H1 (cell line): ENCODE data around the gene NAV2. TPM values are rescaled to one million over a fixed set of nuclear protein-coding genes. Genes with fewer than 3 reads are reported as not detected.

ENCODE experiments used
- CTCF ChIA-PET: fragments of 300-600 bp; sonication (Branson Sonifier 250); formaldehyde crosslinking; loops from one replicate; lab custom pipeline; 2021; ENCODE audit not compliant: partially characterized antibody; lab: Charles Lee
- POLR2A ChIA-PET: fragments of 300-600 bp; sonication (Branson Sonifier 250); formaldehyde crosslinking; loops from one replicate; lab custom pipeline; 2021; ENCODE audit warnings: inconsistent platforms; ENCODE audit not compliant: partially characterized antibody; lab: Charles Lee
- DNase-seq, 2 experiments: peaks; one replicate each; pipeline versions ENCODE4 v3.0.0 to v3.0.0-alpha.2; 2010 to 2022; ENCODE audit warnings: low spot score in 2 of 2, low read depth in 1 of 2, mixed read lengths in 1 of 2
- FAIRE-seq: peaks from 2 replicates; lab custom pipeline; 2011; peaks lifted over from hg19 to GRCh38; lab: Jason Lieb, UNC
- H2AFZ ChIP-seq: 2 replicates; pipeline ENCODE4 v1.8.1; 2012; ENCODE audit warnings: low read length, inconsistent platforms
- H2AK5ac ChIP-seq: 2 replicates; pipeline ENCODE4 v1.6.1; 2013; ENCODE audit warnings: low read depth, low read length
- H2BK120ac ChIP-seq: replicated peaks from 2 replicates; pipeline ENCODE3; 2013; ENCODE audit warnings: low read depth, low read length, inconsistent platforms
- H2BK12ac ChIP-seq: 2 replicates; pipeline ENCODE4 v1.6.1; 2013; ENCODE audit warnings: low read depth, low read length
- H2BK15ac ChIP-seq: 2 replicates; pipeline ENCODE4 v1.6.1; 2013; ENCODE audit warnings: low read length
- H2BK20ac ChIP-seq: 2 replicates; pipeline ENCODE4 v1.6.1; 2013; ENCODE audit warnings: low read length
- H2BK5ac ChIP-seq: 2 replicates; pipeline ENCODE4 v1.6.1; 2013; ENCODE audit warnings: low read depth, low read length
- H3K14ac ChIP-seq: 2 replicates; pipeline ENCODE4 v1.6.1; 2013; ENCODE audit warnings: inconsistent platforms; ENCODE audit not compliant: insufficient read length
- H3K18ac ChIP-seq: 2 replicates; pipeline ENCODE4 v1.6.1; 2013; ENCODE audit warnings: low read length; ENCODE audit errors: extremely low read depth
- H3K23ac ChIP-seq: 2 replicates; pipeline ENCODE4 v1.6.1; 2013; ENCODE audit warnings: inconsistent platforms; ENCODE audit not compliant: insufficient read length
- H3K23me2 ChIP-seq: 2 replicates; pipeline ENCODE4 v1.6.1; 2013; ENCODE audit warnings: low read depth, low read length
- H3K27ac ChIP-seq: 2 replicates; pipeline ENCODE4 v1.6.1; 2011; ENCODE audit warnings: low read depth, low read length, inconsistent platforms
- H3K27me3 ChIP-seq, 4 experiments: replicated peaks in 1 of 4; 1 replicate in 1 of 4; 2 replicates in 3 of 4; pipeline versions ENCODE4 v1.6.1 to v1.8.1; 2011 to 2013; ENCODE audit warnings: low read length in 3 of 4, mild to moderate bottlenecking in 3 of 4, inconsistent platforms in 2 of 4, mixed read lengths in 2 of 4, moderate library complexity in 1 of 4; ENCODE audit not compliant: control insufficient read depth in 3 of 4, insufficient read depth in 3 of 4; ENCODE audit errors: extremely low read depth in 1 of 4
- H3K36me3 ChIP-seq, 4 experiments: 2 replicates each; pipeline versions ENCODE4 v1.6.1 to v1.8.1; 2011 to 2013; ENCODE audit warnings: mild to moderate bottlenecking in 4 of 4, low read length in 3 of 4, moderate library complexity in 2 of 4, control low read depth in 1 of 4, inconsistent platforms in 1 of 4; ENCODE audit not compliant: insufficient read depth in 4 of 4, control insufficient read depth in 2 of 4
- H3K4ac ChIP-seq: replicated peaks from 2 replicates; pipeline ENCODE3; 2013; ENCODE audit warnings: low read length, low read depth, mixed read lengths, inconsistent platforms; ENCODE audit not compliant: insufficient read length
- H3K4me1 ChIP-seq, 4 experiments: replicated peaks in 1 of 4; 1 replicate in 1 of 4; 2 replicates in 3 of 4; pipeline versions ENCODE4 v1.6.1 to v1.8.1; 2011 to 2013; ENCODE audit warnings: low read length in 3 of 4, inconsistent platforms in 2 of 4, mixed read lengths in 1 of 4; ENCODE audit not compliant: insufficient read depth in 4 of 4, control insufficient read depth in 3 of 4
- H3K4me2 ChIP-seq, 2 experiments: 2 replicates each; pipeline versions ENCODE4 v1.6.1 to v1.8.1; 2011 to 2013; ENCODE audit warnings: low read depth in 2 of 2, low read length in 2 of 2, control low read depth in 1 of 2, inconsistent platforms in 1 of 2, mild to moderate bottlenecking in 1 of 2; ENCODE audit not compliant: insufficient read depth in 1 of 2
- H3K4me3 ChIP-seq, 4 experiments: fragments of 200-600, 300-600 bp in 1 of 4; sonication (generic), shearing (Covaris generic), sonication (Bioruptor Twin) in 1 of 4; 2 replicates each; pipeline versions ENCODE4 v1.5.1 to v1.8.1; 2011 to 2016; ENCODE audit warnings: low read length in 4 of 4, low read depth in 3 of 4, control low read depth in 2 of 4, inconsistent platforms in 2 of 4, mild to moderate bottlenecking in 2 of 4, mixed read lengths in 1 of 4, moderate library complexity in 1 of 4; ENCODE audit not compliant: insufficient read depth in 2 of 4; ENCODE audit errors: extremely low read depth in 1 of 4
- H3K56ac ChIP-seq: replicated peaks from 2 replicates; pipeline ENCODE3; 2013; ENCODE audit warnings: low read depth, mild to moderate bottlenecking, mixed read lengths, low read length, inconsistent platforms; ENCODE audit not compliant: insufficient read length
- H3K79me1 ChIP-seq: 2 replicates; pipeline ENCODE4 v1.6.1; 2013; ENCODE audit warnings: low read depth, low read length, control low read depth
- H3K79me2 ChIP-seq, 2 experiments: 2 replicates each; pipeline versions ENCODE4 v1.6.1 to v1.8.1; 2012 to 2013; ENCODE audit warnings: low read length in 2 of 2, mild to moderate bottlenecking in 2 of 2, inconsistent platforms in 1 of 2; ENCODE audit not compliant: insufficient read depth in 2 of 2, control insufficient read depth in 1 of 2
- H3K9ac ChIP-seq, 4 experiments: replicated peaks in 1 of 4; 1 replicate in 1 of 4; 2 replicates in 3 of 4; pipeline versions ENCODE4 v1.6.1 to v1.8.1; 2011 to 2013; ENCODE audit warnings: low read depth in 3 of 4, low read length in 3 of 4, control low read depth in 2 of 4, mild to moderate bottlenecking in 2 of 4, moderate library complexity in 2 of 4, inconsistent platforms in 1 of 4; ENCODE audit errors: extremely low read depth in 1 of 4
- H3K9me3 ChIP-seq, 2 experiments: 2 replicates each; pipeline versions ENCODE4 v1.6.1 to v1.8.1; 2012 to 2013; ENCODE audit warnings: mild to moderate bottlenecking in 2 of 2, moderate library complexity in 2 of 2, control low read depth in 1 of 2, inconsistent platforms in 1 of 2, low read depth in 1 of 2, low read length in 1 of 2, mixed read lengths in 1 of 2; ENCODE audit not compliant: insufficient read depth in 2 of 2
- H4K20me1 ChIP-seq, 2 experiments: replicated peaks in 1 of 2; 2 replicates each; pipeline versions ENCODE3 to v1.8.1; 2011 to 2013; ENCODE audit warnings: inconsistent platforms in 2 of 2, low read length in 2 of 2, mild to moderate bottlenecking in 1 of 2; ENCODE audit not compliant: insufficient read depth in 2 of 2, control insufficient read depth in 1 of 2
- H4K5ac ChIP-seq: 2 replicates; pipeline ENCODE4 v1.6.1; 2013; ENCODE audit warnings: low read length, low read depth, mixed read lengths, inconsistent platforms; ENCODE audit not compliant: insufficient read length
- H4K8ac ChIP-seq: 2 replicates; pipeline ENCODE4 v1.8.0; 2013; ENCODE audit warnings: mild to moderate bottlenecking, moderate library complexity, low read length, inconsistent platforms; ENCODE audit not compliant: insufficient read depth; ENCODE audit errors: extremely low read depth
- H4K91ac ChIP-seq: replicated peaks from 2 replicates; pipeline ENCODE3; 2013; ENCODE audit warnings: low read length, mixed read lengths, inconsistent platforms; ENCODE audit not compliant: insufficient read length
- ASH2L ChIP-seq: fragments of 200-600, 300-600 bp; sonication (generic); IDR thresholded peaks from one replicate; pipeline ENCODE4 v1.7.1; 2017; ENCODE audit warnings: low read length
- BCL11A ChIP-seq, 2 experiments: IDR thresholded peaks; one replicate each; pipeline ENCODE4 v1.6.1; 2011; ENCODE audit warnings: low read depth in 2 of 2, low read length in 2 of 2, mild to moderate bottlenecking in 2 of 2
- POLR2A ChIP-seq, 2 experiments: IDR thresholded peaks; 1 replicate in 1 of 2; 2 replicates in 1 of 2; pipeline ENCODE4 v1.6.1; 2011; ENCODE audit warnings: low read depth in 2 of 2, low read length in 2 of 2, mild to moderate bottlenecking in 2 of 2; ENCODE audit errors: control extremely low read depth in 1 of 2
- SRF ChIP-seq: IDR thresholded peaks from 2 replicates; pipeline ENCODE4 v1.6.1; 2011; ENCODE audit warnings: mild to moderate bottlenecking, low read depth, low read length, moderate library complexity
- TCF12 ChIP-seq: IDR thresholded peaks from 2 replicates; pipeline ENCODE4 v1.6.1; 2011; ENCODE audit warnings: low read depth, mild to moderate bottlenecking, low read length
- WGBS, 2 experiments: shearing (Covaris generic) in 1 of 2; methylation state at CpG; one replicate each; pipeline versions ENCODE4 v1.1.6 to v1.1.7; 2013 to 2015; ENCODE audit warnings: low lambda C conversion rate in 2 of 2, mixed read lengths in 2 of 2, inconsistent platforms in 1 of 2, low coverage in 1 of 2, missing lambda C conversion rate in 1 of 2; ENCODE audit not compliant: insufficient replicate concordance in 2 of 2, insufficient coverage in 1 of 2, insufficient read length in 1 of 2; ENCODE audit errors: extremely low coverage in 1 of 2, missing lambda C conversion rate in 1 of 2; 5-methylcytosine and 5-hydroxymethylcytosine counted together
- polyA plus RNA-seq, 7 experiments: library from polyadenylated mRNA; depleted of rRNA in 3 of 7; stranded (reverse) in 5 of 7; unstranded in 2 of 7; fragments of >200 nt in 5 of 7; fragments of 200-250 nt in 2 of 7; gene quantifications; 1 replicate in 5 of 7; 2 replicates in 1 of 7; 4 replicates in 1 of 7; pipeline versions ENCODE4 v1.2.1 to v1.2.3, GENCODE V29; 2011 to 2013; ENCODE audit warnings: missing spikeins in 2 of 7, mixed read lengths in 2 of 7
- total RNA-seq: library from RNA; stranded (reverse); fragmentation: NEBNext Ultra II Directional; extraction: Animal tissue kit (Norgen Biotek cat#: 25700); gene quantifications from 2 replicates; pipeline ENCODE4 v1.2.1, GENCODE V29; 2021

Gene NAV2
- total and polyA plus RNA-seq, 2 of the 8 experiments (the other 6 are each of a cell fraction or from before 2014, with no cell fraction given), result 35.6 to 73.6 TPM

DNA sequence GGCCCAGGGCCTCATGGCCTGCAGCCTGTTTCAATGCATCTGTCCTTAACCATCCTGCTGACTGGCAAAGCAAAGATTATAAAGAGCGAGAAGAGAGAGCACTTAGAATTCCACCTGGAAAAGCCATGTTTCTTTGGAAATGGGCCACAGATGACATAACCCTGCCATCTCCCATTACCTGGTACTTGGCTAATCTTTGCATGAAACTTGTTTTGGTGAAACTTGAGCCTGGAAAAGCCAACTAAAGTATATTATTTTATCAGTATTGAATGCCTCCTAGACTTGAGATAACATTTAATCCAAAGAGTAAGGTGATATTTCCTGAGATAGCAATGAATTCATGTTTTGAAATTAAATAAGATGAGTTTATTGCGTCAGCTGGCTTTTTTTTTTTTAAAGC is 72.6 kb downstream of the NAV2 start:
- H2BK5ac ChIP-seq, result no peak overlapping the region
- H2AFZ ChIP-seq, result no peak overlapping the region
- H3K36me3 ChIP-seq, result no peaks in the 10 kb centered on the region
- 88% methylated on average over 2 of the region's 2 CpGs; no CpG with 5 or more reads in 1 of the 2 experiments for WGBS, 2 experiments
- no peak overlapping the region for H2AK5ac ChIP-seq
- no peak overlapping the region for H3K4me2 ChIP-seq
- CTCF ChIA-PET, result interaction anchor here (1.2 to 1.5 kb wide), 2 partner anchors 13 to 42 kb away, joined by 3 to 4 read pairs; no protein-coding TSS in a partner anchor
- no peak overlapping the region for H4K5ac ChIP-seq
- no peak overlapping the region for H3K14ac ChIP-seq
- H3K9me3 ChIP-seq, result no peaks in the 10 kb centered on the region
- no peak overlapping the region for H2BK15ac ChIP-seq
- H3K79me2 ChIP-seq, result peaks cover 3 to 97% of the 10 kb centered on the region in 2 experiments; a peak in 3 of 4 replicates
- no peak overlapping the region for H3K4ac ChIP-seq
- H4K20me1 ChIP-seq, result peaks cover 5 to 15% of the 10 kb centered on the region in 2 experiments
- H3K23ac ChIP-seq, result no peak overlapping the region
- TF ChIP-seq SRF, result no peak
- no peak for TF ChIP-seq TCF12
- TF ChIP-seq BCL11A (IDR thresholded peaks at IDR 0.05; ENCODE audit: low read depth in 2 of 2, low read length in 2 of 2), result no peak
- no peak for TF ChIP-seq ASH2L
- TF ChIP-seq POLR2A (IDR thresholded peaks at IDR 0.05; ENCODE audit: control extremely low read depth in 1 of 2, low read depth in 2 of 2, low read length in 2 of 2), result no peak
- TF ChIP-seq, all 59 proteins: peak for 0
- H3K27ac ChIP-seq, result no peak overlapping the region
- POLR2A ChIA-PET, result no interaction called here
- H3K56ac ChIP-seq, result no peak overlapping the region
- no peak overlapping the region for H3K18ac ChIP-seq
- peaks cover 2 to 16% (median 8%) of the 10 kb centered on the region in 4 experiments; a peak in 6 of 7 replicates for H3K4me1 ChIP-seq
- no peak overlapping the region for H2BK20ac ChIP-seq
- H3K27me3 ChIP-seq, result no peaks in the 10 kb centered on the region
- FAIRE-seq (no peak), DNase-seq (no peak)
- peaks cover 7% of the 10 kb centered on the region for H3K79me1 ChIP-seq
- no peak overlapping the region for H4K8ac ChIP-seq
- no peak overlapping the region for H3K4me3 ChIP-seq
- H4K91ac ChIP-seq, result no peak overlapping the region
- no peak overlapping the region for H2BK120ac ChIP-seq
- H3K23me2 ChIP-seq, result no peaks in the 10 kb centered on the region
- H3K9ac ChIP-seq, result no peak overlapping the region
- H2BK12ac ChIP-seq, result no peak overlapping the region
